ENCODE data around the gene XRN1.
"Not testable (repeated sequence)": the region's sequence is repeated elsewhere in the genome, so short reads cannot be mapped to it uniquely, and the experiment has no call there.

The XRN1 gene

DNA sequence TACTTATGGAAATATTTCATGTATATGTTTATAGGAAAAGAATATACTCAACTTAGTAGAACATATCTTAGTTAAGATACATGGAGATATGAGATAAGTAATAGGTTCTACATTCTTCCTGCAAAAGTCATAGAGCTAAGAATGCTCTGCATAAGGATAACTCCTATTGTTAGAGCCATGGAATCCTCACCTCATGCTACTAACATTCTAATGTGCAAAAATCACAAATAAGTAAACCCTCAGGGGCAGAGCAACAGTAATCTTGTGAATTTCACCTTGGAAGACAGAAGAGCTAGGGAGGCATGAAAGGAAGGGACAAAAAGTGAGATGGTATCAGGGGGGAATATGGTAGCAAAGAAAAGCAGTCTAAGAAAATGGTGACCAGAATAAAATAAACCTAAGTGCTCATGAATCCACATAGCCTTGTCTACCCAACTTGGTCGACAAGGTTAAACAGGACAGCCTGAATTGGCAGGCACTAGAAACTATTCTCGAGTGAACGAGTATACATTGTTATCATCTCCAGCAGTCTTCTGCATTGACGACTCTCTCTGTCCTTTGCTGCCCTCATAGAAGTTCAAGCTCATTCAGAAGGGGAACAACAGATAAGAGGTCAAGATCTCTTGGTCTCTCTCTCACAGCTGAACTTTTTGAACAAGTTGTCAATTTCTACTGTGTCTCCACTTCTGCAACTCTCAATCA is 52.8 kb downstream of the XRN1 start:
- no peaks in the 10 kb centered on the region for H3K4me1 Mint-ChIP-seq
- H3K9me3 Mint-ChIP-seq: no peaks in the 10 kb centered on the region
- DNase-seq: no peak
- H3K36me3 Mint-ChIP-seq: peaks cover 17 to 32% of the 10 kb centered on the region in 2 donors
- ATAC-seq (replicated peaks): no peak
- H3K4me3 Mint-ChIP-seq: no peak overlapping the region
- H3K27me3 Mint-ChIP-seq: no peaks in the 10 kb centered on the region
- no peak overlapping the region for H3K27ac Mint-ChIP-seq

DNA sequence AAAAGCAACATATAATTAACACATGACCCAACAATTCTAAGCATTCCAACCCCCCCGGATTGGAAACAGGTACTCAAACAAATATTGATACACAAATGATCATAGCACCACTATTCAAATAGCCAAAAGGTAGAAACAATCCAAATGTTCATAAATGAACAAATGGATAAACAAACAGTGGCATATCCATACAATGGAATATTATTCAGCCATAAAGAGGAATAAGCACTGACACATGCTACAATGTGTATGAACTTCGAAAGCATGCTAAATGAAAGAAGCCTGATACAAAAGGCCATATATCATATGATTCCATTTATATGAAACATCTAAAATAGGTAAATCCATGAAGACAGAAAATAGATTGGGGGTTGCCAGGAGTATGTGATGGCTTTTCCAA is 62.8 kb downstream of the XRN1 start:
- no peak overlapping the region for H3K4me3 Mint-ChIP-seq
- DNase-seq (no peak), ATAC-seq (replicated peaks) (no peak)
- peaks cover 0 to 3% of the 10 kb centered on the region in 2 donors for H3K9me3 Mint-ChIP-seq
- no peak overlapping the region for H3K27ac Mint-ChIP-seq
- H3K27me3 Mint-ChIP-seq: no peaks in the 10 kb centered on the region
- H3K4me1 Mint-ChIP-seq: no peaks in the 10 kb centered on the region
- H3K36me3 Mint-ChIP-seq: peaks cover 45 to 58% of the 10 kb centered on the region in 2 donors

DNA sequence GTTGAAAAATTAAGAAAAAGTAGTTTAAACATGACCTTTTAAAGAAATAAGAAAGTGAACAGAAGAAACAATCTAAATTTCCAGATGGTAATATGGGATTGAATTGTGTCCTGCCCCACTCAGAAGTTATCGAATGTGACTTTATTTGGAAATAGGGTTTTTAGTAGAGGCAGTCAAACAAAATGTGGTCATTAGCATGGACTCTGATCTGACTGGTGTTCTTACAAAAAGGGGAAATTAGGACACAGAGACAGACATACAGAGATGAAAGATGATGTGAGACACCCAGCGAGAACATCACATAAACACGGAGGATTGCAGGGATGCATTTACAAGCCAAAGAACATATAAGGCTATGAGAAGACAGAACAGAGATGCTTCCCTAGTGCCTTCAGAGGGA is 73.2 kb downstream of the XRN1 start:
- Mint-ChIP-seq H3K27ac (no peak overlapping the region), H3K36me3 (peaks cover 21 to 45% of the 10 kb centered on the region in 2 donors), H3K4me3 (no peak overlapping the region), H3K27me3 (no peaks in the 10 kb centered on the region), H3K4me1 (no peaks in the 10 kb centered on the region), H3K9me3 (no peaks in the 10 kb centered on the region)
- no peak for ATAC-seq (replicated peaks)
- DNase-seq: no peak

DNA sequence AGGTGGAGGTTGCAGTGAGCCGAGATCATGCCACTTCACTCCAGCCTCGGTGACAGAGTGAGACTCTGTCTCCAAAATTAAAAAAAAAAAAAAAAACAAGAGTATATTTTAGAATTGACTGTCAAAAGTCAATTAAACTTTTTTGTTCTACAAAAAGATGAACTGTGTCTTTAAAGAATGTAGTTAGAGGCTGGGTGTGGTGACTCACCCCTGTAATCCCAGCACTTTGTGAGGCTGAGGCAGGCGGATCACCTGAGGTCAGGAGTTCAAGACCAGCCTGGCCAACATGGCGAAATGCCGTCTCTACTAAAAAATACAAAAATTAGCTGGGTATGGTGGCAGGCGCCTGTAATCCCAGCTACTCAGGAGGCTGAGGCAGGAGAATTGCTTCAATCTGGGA is 78.3 kb downstream of the XRN1 start:
- not testable (repeated sequence) for H3K27me3 Mint-ChIP-seq; H3K9me3 Mint-ChIP-seq; DNase-seq; H3K27ac Mint-ChIP-seq; H3K4me3 Mint-ChIP-seq; ATAC-seq (replicated peaks); H3K4me1 Mint-ChIP-seq
- peaks cover 24 to 40% of the 10 kb centered on the region in 2 donors for H3K36me3 Mint-ChIP-seq

DNA sequence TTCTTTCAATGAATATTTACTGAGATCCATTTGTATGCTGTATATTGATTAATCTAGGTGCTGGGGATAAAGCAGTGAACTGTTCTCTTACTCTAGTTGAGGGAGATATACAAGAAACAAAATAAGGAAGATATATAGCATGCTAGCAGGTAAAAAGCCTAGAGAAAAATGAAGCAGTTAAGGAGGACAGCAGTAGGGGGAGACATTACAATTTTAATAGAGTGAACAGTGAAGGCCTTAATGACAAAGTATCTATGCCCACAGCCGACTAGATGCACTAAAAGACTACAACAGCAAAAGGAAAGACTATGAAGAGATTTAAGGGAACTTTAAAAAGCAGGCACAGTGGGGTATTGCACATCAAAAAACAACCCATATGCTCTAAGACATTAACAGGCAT is 81.4 kb downstream of the XRN1 start:
- H3K27me3 Mint-ChIP-seq: no peaks in the 10 kb centered on the region
- H3K4me3 Mint-ChIP-seq: no peak overlapping the region
- no peaks in the 10 kb centered on the region for H3K4me1 Mint-ChIP-seq
- H3K36me3 Mint-ChIP-seq: peaks cover 27 to 30% of the 10 kb centered on the region in 2 donors
- ATAC-seq (replicated peaks): no peak
- H3K27ac Mint-ChIP-seq: no peak overlapping the region
- DNase-seq: no peak
- no peaks in the 10 kb centered on the region for H3K9me3 Mint-ChIP-seq

DNA sequence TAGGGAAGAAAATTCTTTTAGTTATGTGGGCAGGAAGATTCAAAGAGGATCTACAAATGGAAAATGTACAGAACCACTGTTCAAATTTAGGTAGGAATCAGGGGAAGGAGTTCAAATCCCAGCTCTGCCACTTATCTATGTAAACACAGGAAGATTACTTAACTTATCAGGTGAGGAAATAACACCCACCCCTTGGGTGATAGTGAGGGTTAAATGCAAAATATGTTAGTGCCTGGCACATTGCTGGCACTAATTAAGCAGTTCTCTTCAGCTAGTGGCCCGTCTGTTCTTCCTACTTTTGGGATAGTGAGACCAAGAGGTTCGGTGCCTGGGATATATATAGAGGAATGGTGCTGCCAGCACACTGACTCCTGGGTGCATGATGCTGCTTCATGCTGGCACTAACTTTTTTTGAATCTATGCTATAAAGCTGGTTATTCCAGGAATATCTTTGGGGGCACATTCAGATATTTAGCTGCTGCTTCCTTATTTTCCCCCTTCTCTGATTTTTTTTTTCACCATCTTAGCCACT is 83.8 kb downstream of the XRN1 start:
- no peaks in the 10 kb centered on the region for H3K27me3 Mint-ChIP-seq
- ATAC-seq (replicated peaks) (no peak), DNase-seq (no peak)
- no peaks in the 10 kb centered on the region for H3K9me3 Mint-ChIP-seq
- no peak overlapping the region for H3K4me3 Mint-ChIP-seq
- peaks cover 26 to 32% of the 10 kb centered on the region in 2 donors for H3K36me3 Mint-ChIP-seq
- H3K4me1 Mint-ChIP-seq: peaks cover 4 to 9% of the 10 kb centered on the region in 2 donors
- no peak overlapping the region for H3K27ac Mint-ChIP-seq

DNA sequence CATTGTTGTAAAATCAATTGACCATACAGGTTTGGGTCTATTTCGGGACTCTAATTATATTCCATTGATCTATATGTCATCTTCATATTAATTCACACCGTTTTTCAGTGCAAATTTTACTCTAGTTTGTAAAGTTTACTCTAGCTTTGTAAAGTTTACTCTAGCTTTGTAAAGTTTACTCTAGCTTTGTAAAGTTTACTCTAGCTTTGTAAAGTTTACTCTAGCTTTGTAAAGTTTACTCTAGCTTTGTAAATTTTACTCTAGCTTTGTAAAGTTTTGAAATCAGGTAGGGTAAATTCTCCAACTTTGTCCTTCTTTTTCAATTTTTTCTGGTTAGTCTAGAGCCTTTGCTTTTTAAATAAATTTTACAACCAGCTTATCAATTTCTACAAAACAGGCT is 84.4 kb downstream of the XRN1 start:
- DNase-seq; H3K27me3 Mint-ChIP-seq; ATAC-seq (replicated peaks); H3K27ac Mint-ChIP-seq; H3K9me3 Mint-ChIP-seq; H3K4me3 Mint-ChIP-seq: not testable (repeated sequence)
- Mint-ChIP-seq H3K36me3 (peaks cover 26 to 31% of the 10 kb centered on the region in 2 donors), H3K4me1 (peaks cover 4 to 11% of the 10 kb centered on the region in 2 donors)

DNA sequence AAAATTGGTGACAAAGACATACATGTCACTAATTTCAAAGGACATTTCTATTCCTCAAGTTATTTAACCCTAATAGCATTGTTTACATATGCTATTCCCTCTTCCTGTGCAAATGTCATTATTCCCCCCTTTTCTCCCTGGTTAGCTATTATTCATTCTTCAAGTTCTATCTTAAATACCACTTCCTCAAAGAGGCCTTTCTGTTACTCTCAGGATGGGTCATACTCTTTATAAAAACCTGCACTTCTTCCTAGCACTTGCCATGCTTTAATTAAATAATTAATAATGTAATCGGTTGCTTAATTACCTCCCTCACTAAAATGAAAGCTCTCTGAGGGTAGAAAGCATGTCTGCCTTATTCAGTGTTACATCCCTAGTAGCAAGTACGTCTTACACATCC is 88.5 kb downstream of the XRN1 start:
- ATAC-seq (replicated peaks) (peak in 1 of 2 donors; percentile 54), DNase-seq (no peak)
- H3K9me3 Mint-ChIP-seq: peaks cover 0 to 1% of the 10 kb centered on the region in 2 donors
- no peaks in the 10 kb centered on the region for H3K27me3 Mint-ChIP-seq
- H3K4me3 Mint-ChIP-seq: no peak overlapping the region
- no peak overlapping the region for H3K27ac Mint-ChIP-seq
- H3K4me1 Mint-ChIP-seq: peaks cover 7 to 18% of the 10 kb centered on the region in 2 donors
- peaks cover 33 to 50% of the 10 kb centered on the region in 2 donors for H3K36me3 Mint-ChIP-seq

DNA sequence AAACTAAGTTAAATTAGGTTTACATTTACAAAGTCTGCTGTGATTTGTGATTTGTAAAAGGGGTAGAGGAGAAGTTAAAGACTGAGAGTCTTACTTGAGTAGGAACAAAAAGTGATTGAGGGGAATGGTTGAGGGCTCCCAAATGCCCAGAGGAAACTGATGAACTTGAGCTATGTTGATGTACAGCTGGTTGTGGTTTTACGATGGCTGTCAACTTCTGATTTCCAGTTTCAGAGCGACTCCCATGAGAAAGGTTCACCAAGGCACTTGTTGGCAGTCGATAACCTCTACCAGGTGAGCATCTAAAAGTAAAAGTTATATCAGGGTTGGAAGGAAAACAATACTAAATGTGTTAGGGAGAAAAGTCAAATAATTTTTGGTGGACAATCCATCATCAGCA is 91.0 kb downstream of the XRN1 start:
- H3K9me3 Mint-ChIP-seq: peaks cover 0 to 1% of the 10 kb centered on the region in 2 donors
- no peak overlapping the region for H3K4me3 Mint-ChIP-seq
- H3K27ac Mint-ChIP-seq: no peak overlapping the region
- ATAC-seq (replicated peaks) (peak; percentile 31 to 50), DNase-seq (no peak)
- H3K4me1 Mint-ChIP-seq: peaks cover 7 to 18% of the 10 kb centered on the region in 2 donors
- peaks cover 38 to 48% of the 10 kb centered on the region in 2 donors for H3K36me3 Mint-ChIP-seq
- no peaks in the 10 kb centered on the region for H3K27me3 Mint-ChIP-seq

DNA sequence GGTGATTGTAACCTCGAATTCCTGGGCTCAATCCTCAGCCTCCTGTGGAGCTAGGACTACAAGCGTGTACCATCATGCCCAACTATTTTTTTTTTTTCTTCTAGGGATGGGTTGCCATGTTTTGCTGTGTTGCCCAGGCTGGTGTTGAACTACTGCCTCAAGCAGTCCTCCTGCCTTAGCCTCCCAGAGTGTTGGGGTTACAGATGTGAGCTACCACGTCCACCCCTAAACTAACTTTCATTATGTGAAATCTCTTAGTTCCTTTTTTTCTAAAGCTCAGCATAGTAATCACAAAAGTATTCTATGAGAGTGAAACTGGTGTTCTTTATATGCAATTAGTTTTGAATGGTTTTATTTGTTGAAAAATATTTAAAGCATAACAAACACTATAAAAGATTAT is 92.1 kb downstream of the XRN1 start:
- Mint-ChIP-seq H3K4me1 (peaks cover 7 to 18% of the 10 kb centered on the region in 2 donors), H3K36me3 (peaks cover 38 to 43% of the 10 kb centered on the region in 2 donors), H3K9me3 (peaks cover 0 to 1% of the 10 kb centered on the region in 2 donors), H3K27me3 (no peaks in the 10 kb centered on the region), H3K27ac (no peak overlapping the region), H3K4me3 (no peak overlapping the region)
- peak; percentile 70 to 77 for ATAC-seq (replicated peaks)
- DNase-seq: no peak

DNA sequence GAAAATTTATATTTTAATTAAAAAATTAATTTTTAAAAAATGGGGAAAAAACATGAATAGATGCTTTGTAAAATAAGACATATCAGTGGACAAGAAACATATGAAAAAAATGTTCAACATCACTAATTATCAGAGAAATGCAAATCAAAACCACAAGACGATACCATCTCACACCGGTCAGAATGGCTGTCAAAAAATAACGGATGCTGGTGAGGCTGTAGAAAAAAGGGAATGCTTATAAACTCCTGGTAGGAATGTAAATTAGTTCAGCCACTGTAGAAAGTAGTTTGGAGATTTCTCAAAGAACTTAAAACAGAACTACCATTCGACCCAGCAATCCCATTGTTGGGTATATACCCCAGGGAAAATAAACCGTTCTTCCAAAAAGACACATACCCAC is 93.8 kb downstream of the XRN1 start:
- Mint-ChIP-seq H3K4me1 (peaks cover 4 to 10% of the 10 kb centered on the region in 2 donors), H3K27me3 (no peaks in the 10 kb centered on the region), H3K9me3 (peaks cover 0 to 1% of the 10 kb centered on the region in 2 donors), H3K4me3 (no peak overlapping the region), H3K36me3 (peaks cover 36 to 39% of the 10 kb centered on the region in 2 donors), H3K27ac (no peak overlapping the region)
- no peak for DNase-seq
- no peak for ATAC-seq (replicated peaks)

DNA sequence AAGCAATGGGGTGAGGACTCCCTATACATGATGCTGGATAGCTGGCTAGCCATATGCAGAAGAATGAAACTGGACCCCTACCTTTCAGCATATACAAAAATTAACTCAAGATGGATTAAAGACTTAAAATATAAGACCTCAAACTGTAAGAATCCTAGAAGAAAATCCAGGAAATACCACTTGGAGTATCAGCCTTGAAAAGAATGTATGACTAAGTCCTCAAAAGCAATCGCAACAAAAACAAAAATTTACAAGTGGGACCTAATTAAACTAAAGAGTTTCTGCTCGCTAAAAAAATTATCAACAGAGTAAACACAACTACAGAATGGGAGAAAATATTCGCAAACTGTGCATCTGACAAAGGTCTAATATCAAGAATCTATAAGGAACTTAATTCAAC is 94.3 kb downstream of the XRN1 start:
- no peak overlapping the region for H3K4me3 Mint-ChIP-seq
- no peak overlapping the region for H3K27ac Mint-ChIP-seq
- no peak for DNase-seq
- peaks cover 38 to 43% of the 10 kb centered on the region in 2 donors for H3K36me3 Mint-ChIP-seq
- no peaks in the 10 kb centered on the region for H3K27me3 Mint-ChIP-seq
- peaks cover 3 to 8% of the 10 kb centered on the region in 2 donors for H3K4me1 Mint-ChIP-seq
- no peak for ATAC-seq (replicated peaks)
- H3K9me3 Mint-ChIP-seq: peaks cover 0 to 1% of the 10 kb centered on the region in 2 donors

DNA sequence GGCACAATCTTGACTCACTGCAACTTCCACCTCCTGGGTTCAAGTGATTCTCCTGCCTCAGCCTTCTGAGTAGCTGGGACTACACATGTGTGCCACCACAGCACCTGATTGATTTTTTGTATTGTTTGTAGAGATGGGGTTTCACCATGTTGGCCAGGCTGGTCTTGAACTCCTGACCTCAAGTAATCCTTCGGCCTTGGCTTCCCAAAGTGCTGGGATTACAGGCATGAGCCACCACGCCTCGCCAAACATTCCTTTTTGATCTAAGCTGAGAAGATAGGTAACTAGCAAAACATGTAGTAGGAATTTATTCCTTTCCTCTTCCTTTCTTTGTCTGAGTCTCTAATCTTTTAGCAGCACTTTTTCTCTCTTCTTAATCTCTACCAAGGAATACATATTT is 95.1 kb downstream of the XRN1 start:
- not testable (repeated sequence) for H3K9me3 Mint-ChIP-seq; ATAC-seq (replicated peaks); DNase-seq; H3K27ac Mint-ChIP-seq; H3K27me3 Mint-ChIP-seq; H3K4me1 Mint-ChIP-seq; H3K4me3 Mint-ChIP-seq
- H3K36me3 Mint-ChIP-seq: peaks cover 35 to 42% of the 10 kb centered on the region in 2 donors

DNA sequence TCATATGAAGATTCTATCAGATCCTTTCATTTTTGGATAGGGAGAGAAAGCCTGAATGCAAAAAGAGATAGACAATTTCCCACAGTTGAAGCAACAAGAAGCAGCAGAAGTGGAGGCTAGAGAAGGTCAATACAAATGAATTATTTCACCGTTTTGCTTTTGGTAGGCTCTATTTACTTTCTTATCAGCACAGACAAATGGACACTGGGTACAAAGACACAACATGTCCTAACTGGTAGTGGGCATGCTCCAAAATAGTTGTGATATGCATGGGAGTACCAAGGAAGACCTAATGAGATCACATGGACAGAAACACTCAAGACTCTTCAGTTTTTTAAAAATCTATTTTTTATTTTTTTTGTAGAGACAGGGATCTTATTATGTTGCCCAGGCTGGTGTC is 99.4 kb downstream of the XRN1 start:
- no peak for DNase-seq
- no peak overlapping the region for H3K27ac Mint-ChIP-seq
- H3K36me3 Mint-ChIP-seq: peaks cover 29 to 38% of the 10 kb centered on the region in 2 donors
- H3K27me3 Mint-ChIP-seq: no peaks in the 10 kb centered on the region
- ATAC-seq (replicated peaks): no peak
- H3K9me3 Mint-ChIP-seq: peaks cover 2 to 3% of the 10 kb centered on the region in 2 donors
- H3K4me1 Mint-ChIP-seq: no peaks in the 10 kb centered on the region
- H3K4me3 Mint-ChIP-seq: no peak overlapping the region

DNA sequence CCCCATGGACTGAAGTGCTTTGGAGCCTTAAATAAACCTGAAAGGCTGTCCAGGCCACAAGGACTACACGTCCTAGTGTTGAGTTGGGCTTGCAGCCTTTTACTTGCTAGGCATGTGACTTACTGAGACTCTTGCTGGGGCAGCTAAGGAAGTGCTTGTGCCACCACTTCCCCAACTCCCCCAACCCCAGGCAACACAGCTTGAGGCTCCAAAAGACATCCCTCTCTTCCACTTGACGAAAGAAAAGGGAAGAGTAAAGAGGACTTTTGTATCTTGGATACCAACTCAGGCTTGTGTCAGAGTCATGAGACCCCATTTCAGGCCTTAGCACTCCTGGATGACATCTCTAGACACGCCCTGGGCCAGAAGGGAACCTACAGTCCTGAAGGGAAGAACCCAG is 109.8 kb downstream of the XRN1 start:
- peaks cover 0 to 2% of the 10 kb centered on the region in 2 donors for H3K4me1 Mint-ChIP-seq
- H3K9me3 Mint-ChIP-seq: peaks cover 15 to 21% of the 10 kb centered on the region in 2 donors
- ATAC-seq (replicated peaks) (no peak), DNase-seq (no peak)
- H3K27me3 Mint-ChIP-seq: no peaks in the 10 kb centered on the region
- peaks cover 52 to 66% of the 10 kb centered on the region in 2 donors for H3K36me3 Mint-ChIP-seq
- no peak overlapping the region for H3K4me3 Mint-ChIP-seq
- H3K27ac Mint-ChIP-seq: peak overlapping the region; percentile 42
